ENCODE data around the gene CC2D1A.

- no peak for TF ChIP-seq CTCF (conservative IDR thresholded peaks at IDR 0.05; ENCODE audit: low read length)
- TF ChIP-seq EZH2phosphoT487 (IDR thresholded peaks at IDR 0.05; ENCODE audit: borderline replicate concordance, low read depth, low read length), result no peak
Measured at GRCh38 chr19:13946414-13946813, 40.4 kb downstream of the CC2D1A start.

Measured in OCI-LY7 (cell line).